GM18861 (cell line): ENCODE results near the gene PI3.

Source experiments
- ATAC-seq: cut with Tn5 transposase; IDR thresholded peaks from one replicate; pipeline ENCODE4 v1.9.1; 2021; ENCODE audit not compliant: unreplicated experiment

Gene PI3

GRCh38 chr20:45183084-45183483 lies 8.4 kb downstream of the PI3 start:
- ATAC-seq: no peak

GRCh38 chr20:45187693-45188092 lies 13.0 kb downstream of the PI3 start:
- ATAC-seq: no peak

- ATAC-seq: no peak
These were observed 14.4 kb downstream of the PI3 start for GRCh38 chr20:45189067-45189609.

GRCh38 chr20:45189861-45190260 lies 15.2 kb downstream of the PI3 start:
- ATAC-seq: no peak

- ATAC-seq: no peak
These were observed 17.2 kb downstream of the PI3 start for GRCh38 chr20:45191926-45192325.

- ATAC-seq: no peak
These were observed 18.6 kb downstream of the PI3 start for GRCh38 chr20:45193331-45193730.

GRCh38 chr20:45206725-45207124 lies 32.0 kb downstream of the PI3 start, which contains the start of gene SEMG1:
Gene SEMG1 (plus strand): TSS chr20:45207033. CDS start chr20:45207054, 21 bp downstream.
- no peak for ATAC-seq

GRCh38 chr20:45209924-45210323 lies 35.2 kb downstream of the PI3 start:
- ATAC-seq: no peak

- no peak for ATAC-seq
These were observed 37.1 kb downstream of the PI3 start for GRCh38 chr20:45211569-45212474.

- no peak for ATAC-seq
These were observed 38.1 kb downstream of the PI3 start for GRCh38 chr20:45212836-45213235.

- no peak for ATAC-seq
These were observed 43.4 kb downstream of the PI3 start for GRCh38 chr20:45218124-45218523.

GRCh38 chr20:45218636-45219035 lies 43.9 kb downstream of the PI3 start:
- no peak for ATAC-seq

GRCh38 chr20:45221076-45221475 lies 46.4 kb downstream of the PI3 start, which contains the start of gene SEMG2:
Gene SEMG2 (plus strand): TSS chr20:45221373. CDS start chr20:45221390, 17 bp downstream.
- no peak for ATAC-seq

GRCh38 chr20:45223136-45223535 lies 48.4 kb downstream of the PI3 start:
- no peak for ATAC-seq
